ENCODE results near the gene PSTPIP2. TPM values are rescaled to one million over a fixed set of nuclear protein-coding genes. Genes with fewer than 3 reads are reported as not detected.

The PSTPIP2 gene
- total and polyA plus RNA-seq, 2 of the 13 experiments (the other 11 are each of a cell fraction or from before 2014, with no cell fraction given): 0.25 to 0.27 TPM

DNA sequence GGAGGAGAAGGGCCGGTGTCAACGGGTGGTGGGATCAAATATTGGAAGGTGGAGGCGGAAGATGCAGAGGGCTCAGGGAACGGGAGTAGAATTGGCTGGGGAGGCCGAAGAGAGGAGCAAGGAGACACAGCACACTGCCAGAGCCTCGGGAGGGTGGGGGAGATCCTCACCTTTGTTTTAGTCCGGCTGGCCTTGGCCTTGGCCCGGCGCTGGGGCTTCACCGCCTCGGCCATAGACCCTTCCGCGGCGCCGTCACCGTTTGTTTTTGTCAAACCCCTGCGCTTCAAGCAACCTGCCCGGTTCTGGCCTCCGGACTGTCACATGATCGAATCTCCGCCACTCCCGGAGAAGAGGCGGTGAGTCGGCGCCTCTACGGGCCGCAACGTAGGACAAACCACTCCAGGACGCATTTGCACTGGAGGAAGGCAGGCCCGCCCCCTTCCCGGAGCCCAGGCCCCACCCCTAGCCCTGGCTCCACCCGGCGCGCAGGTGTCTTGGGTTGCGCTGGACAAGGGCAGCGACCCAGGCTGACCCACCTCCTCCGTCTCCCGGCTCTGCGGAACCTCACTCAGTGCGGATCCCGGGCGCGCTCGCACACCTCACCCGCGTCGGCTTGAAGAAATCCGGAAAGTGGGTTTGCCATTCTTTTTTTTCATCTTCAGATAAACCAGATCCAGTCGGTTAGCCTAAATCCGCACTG, 104.9 kb downstream of the PSTPIP2 start, which contains the start of gene EPG5 (continued):
- TF ChIP-seq BHLHE40 (IDR thresholded peaks at IDR 0.05; ENCODE audit: low read length) (no peak), NR3C1 (CRISPR knock-in tag; IDR thresholded peaks at IDR 0.05) (no peak), ARNT2 (CRISPR knock-in tag; IDR thresholded peaks at IDR 0.05; ENCODE audit: low read depth) (peak; percentile 53; the same call in 1 of the 2 replicates), CBFB (CRISPR knock-in tag; IDR thresholded peaks at IDR 0.05) (0 out of 2 replicates have a peak, but pooled peaks have one; percentile 29), MEIS2 (CRISPR knock-in tag; IDR thresholded peaks at IDR 0.05) (no peak), BCL6 (CRISPR knock-in tag; IDR thresholded peaks at IDR 0.05) (peak; percentile 30; the same call in 1 of the 2 replicates), TAF1 (CRISPR knock-in tag; IDR thresholded peaks at IDR 0.05) (peak; percentile 70; the same call in 1 of the 2 replicates), ZNF160 (CRISPR knock-in tag; IDR thresholded peaks at IDR 0.05) (no peak; the same call in 1 of the 2 replicates), ATM (IDR thresholded peaks at IDR 0.05; ENCODE audit: borderline replicate concordance) (no peak), SMAD3 (CRISPR knock-in tag; IDR thresholded peaks at IDR 0.05) (peak; percentile 72; the same call in 1 of the 2 replicates), JUN (CRISPR knock-in tag; IDR thresholded peaks at IDR 0.05) (no peak), CENPX (CRISPR knock-in tag; IDR thresholded peaks at IDR 0.05) (no peak), ZNF572 (CRISPR knock-in tag; IDR thresholded peaks at IDR 0.05) (peak; percentile 76; the same call in 1 of the 2 replicates), ZKSCAN8 (CRISPR knock-in tag; IDR thresholded peaks at IDR 0.05; ENCODE audit: borderline replicate concordance) (no peak)
- TF ChIP-seq, protein P1, sequence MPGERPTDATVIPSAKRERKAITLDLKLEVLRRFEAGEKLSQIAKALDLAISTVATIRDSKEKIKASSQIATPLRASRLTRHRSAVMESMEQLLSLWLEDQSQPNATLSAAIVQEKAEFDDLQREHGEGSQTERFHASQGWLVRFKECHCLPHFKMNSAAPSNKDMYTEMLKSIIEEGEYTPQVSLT (CRISPR knock-in tag; IDR thresholded peaks at IDR 0.05; ENCODE audit: borderline replicate concordance, low read depth): no peak
- TF ChIP-seq, protein P2, sequence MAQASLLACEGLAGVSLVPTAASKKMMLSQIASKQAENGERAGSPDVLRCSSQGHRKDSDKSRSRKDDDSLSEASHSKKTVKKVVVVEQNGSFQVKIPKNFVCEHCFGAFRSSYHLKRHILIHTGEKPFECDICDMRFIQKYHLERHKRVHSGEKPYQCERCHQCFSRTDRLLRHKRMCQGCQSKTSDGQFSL (CRISPR knock-in tag; IDR thresholded peaks at IDR 0.05): no peak
- TF ChIP-seq, protein P3, sequence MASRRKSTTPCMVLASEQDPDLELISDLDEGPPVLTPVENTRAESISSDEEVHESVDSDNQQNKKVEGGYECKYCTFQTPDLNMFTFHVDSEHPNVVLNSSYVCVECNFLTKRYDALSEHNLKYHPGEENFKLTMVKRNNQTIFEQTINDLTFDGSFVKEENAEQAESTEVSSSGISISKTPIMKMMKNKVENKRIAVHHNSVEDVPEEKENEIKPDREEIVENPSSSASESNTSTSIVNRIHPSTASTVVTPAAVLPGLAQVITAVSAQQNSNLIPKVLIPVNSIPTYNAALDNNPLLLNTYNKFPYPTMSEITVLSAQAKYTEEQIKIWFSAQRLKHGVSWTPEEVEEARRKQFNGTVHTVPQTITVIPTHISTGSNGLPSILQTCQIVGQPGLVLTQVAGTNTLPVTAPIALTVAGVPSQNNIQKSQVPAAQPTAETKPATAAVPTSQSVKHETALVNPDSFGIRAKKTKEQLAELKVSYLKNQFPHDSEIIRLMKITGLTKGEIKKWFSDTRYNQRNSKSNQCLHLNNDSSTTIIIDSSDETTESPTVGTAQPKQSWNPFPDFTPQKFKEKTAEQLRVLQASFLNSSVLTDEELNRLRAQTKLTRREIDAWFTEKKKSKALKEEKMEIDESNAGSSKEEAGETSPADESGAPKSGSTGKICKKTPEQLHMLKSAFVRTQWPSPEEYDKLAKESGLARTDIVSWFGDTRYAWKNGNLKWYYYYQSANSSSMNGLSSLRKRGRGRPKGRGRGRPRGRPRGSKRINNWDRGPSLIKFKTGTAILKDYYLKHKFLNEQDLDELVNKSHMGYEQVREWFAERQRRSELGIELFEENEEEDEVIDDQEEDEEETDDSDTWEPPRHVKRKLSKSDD (CRISPR knock-in tag; IDR thresholded peaks at IDR 0.05; ENCODE audit: low read depth): no peak
- TF ChIP-seq, protein P4, sequence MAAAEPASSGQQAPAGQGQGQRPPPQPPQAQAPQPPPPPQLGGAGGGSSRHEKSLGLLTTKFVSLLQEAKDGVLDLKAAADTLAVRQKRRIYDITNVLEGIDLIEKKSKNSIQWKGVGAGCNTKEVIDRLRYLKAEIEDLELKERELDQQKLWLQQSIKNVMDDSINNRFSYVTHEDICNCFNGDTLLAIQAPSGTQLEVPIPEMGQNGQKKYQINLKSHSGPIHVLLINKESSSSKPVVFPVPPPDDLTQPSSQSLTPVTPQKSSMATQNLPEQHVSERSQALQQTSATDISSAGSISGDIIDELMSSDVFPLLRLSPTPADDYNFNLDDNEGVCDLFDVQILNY (CRISPR knock-in tag; conservative IDR thresholded peaks at IDR 0.05): no peak
- TF ChIP-seq, protein P5, sequence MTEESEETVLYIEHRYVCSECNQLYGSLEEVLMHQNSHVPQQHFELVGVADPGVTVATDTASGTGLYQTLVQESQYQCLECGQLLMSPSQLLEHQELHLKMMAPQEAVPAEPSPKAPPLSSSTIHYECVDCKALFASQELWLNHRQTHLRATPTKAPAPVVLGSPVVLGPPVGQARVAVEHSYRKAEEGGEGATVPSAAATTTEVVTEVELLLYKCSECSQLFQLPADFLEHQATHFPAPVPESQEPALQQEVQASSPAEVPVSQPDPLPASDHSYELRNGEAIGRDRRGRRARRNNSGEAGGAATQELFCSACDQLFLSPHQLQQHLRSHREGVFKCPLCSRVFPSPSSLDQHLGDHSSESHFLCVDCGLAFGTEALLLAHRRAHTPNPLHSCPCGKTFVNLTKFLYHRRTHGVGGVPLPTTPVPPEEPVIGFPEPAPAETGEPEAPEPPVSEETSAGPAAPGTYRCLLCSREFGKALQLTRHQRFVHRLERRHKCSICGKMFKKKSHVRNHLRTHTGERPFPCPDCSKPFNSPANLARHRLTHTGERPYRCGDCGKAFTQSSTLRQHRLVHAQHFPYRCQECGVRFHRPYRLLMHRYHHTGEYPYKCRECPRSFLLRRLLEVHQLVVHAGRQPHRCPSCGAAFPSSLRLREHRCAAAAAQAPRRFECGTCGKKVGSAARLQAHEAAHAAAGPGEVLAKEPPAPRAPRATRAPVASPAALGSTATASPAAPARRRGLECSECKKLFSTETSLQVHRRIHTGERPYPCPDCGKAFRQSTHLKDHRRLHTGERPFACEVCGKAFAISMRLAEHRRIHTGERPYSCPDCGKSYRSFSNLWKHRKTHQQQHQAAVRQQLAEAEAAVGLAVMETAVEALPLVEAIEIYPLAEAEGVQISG (CRISPR knock-in tag; IDR thresholded peaks at IDR 0.05): peak; percentile 87
- TF ChIP-seq, protein P6, sequence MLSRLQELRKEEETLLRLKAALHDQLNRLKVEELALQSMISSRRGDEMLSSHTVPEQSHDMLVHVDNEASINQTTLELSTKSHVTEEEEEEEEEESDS (CRISPR knock-in tag; IDR thresholded peaks at IDR 0.05; ENCODE audit: borderline replicate concordance): peak; percentile 50; the same call in 1 of the 2 replicates
- TF ChIP-seq, protein P7, sequence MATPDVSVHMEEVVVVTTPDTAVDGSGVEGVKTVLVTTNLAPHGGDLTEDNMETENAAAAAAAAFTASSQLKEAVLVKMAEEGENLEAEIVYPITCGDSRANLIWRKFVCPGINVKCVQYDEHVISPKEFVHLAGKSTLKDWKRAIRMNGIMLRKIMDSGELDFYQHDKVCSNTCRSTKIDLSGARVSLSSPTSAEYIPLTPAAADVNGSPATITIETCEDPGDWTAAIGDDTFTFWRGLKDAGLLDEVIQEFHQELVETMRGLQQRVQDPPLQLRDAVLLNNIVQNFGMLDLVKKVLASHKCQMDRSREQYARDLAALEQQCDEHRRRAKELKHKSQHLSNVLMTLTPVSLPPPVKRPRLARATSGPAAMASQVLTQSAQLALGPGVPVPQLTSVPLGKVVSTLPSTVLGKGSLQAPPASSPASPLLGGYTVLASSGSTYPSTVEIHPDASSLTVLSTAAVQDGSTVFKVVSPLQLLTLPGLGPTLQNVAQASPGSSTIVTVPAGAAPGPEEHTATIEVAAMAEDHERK (CRISPR knock-in tag; IDR thresholded peaks at IDR 0.05; ENCODE audit: low read depth): no peak

All from HepG2 (cell line).